ENCODE data around the gene TRPM3. TPM values are rescaled to one million over a fixed set of nuclear protein-coding genes. Genes with fewer than 3 reads are reported as not detected.

TRPM3 gene
- total RNA-seq, 1 donor from 2014 or later, result 0.35 TPM

GRCh38 chr9:70675868-70676370 is 445.5 kb downstream of the TRPM3 start:
- no peak overlapping the region for H3K4me3 ChIP-seq
- H3K27ac ChIP-seq, result no peak overlapping the region
- ATAC-seq (no peak), DNase-seq (no peak)
- no peaks in the 10 kb centered on the region for H3K4me1 ChIP-seq
- H3K36me3 ChIP-seq, result no peaks in the 10 kb centered on the region
- intact Hi-C loops (cut with DNase I), result no loop called here
- TF ChIP-seq CTCF (IDR thresholded peaks at IDR 0.05), result no peak
- no peaks in the 10 kb centered on the region for H3K9me3 ChIP-seq
- no peaks in the 10 kb centered on the region for H3K27me3 ChIP-seq

- intact Hi-C loops (cut with DNase I), result no loop called here
- TF ChIP-seq CTCF (IDR thresholded peaks at IDR 0.05), result no peak
- Histone ChIP-seq H3K27me3 (no peaks in the 10 kb centered on the region), H3K4me3 (no peak overlapping the region), H3K9me3 (no peaks in the 10 kb centered on the region), H3K27ac (no peak overlapping the region), H3K36me3 (no peaks in the 10 kb centered on the region), H3K4me1 (no peaks in the 10 kb centered on the region)
- DNase-seq (no peak), ATAC-seq (no peak)
Measured at GRCh38 chr9:70673844-70674243, 447.6 kb downstream of the TRPM3 start.

- no peak for DNase-seq
- Histone ChIP-seq H3K4me3 (no peak overlapping the region), H3K27ac (no peak overlapping the region), H3K4me1 (no peaks in the 10 kb centered on the region), H3K27me3 (no peaks in the 10 kb centered on the region), H3K36me3 (no peaks in the 10 kb centered on the region), H3K9me3 (no peaks in the 10 kb centered on the region)
- intact Hi-C loops (cut with DNase I), result no loop called here
- TF ChIP-seq CTCF (IDR thresholded peaks at IDR 0.05), result no peak
- ATAC-seq, result no peak
Measured at GRCh38 chr9:70672161-70672649, 449.2 kb downstream of the TRPM3 start.

- no peak for ATAC-seq
- no peak overlapping the region for H3K27ac ChIP-seq
Measured at GRCh38 chr9:70668751-70669150, 452.7 kb downstream of the TRPM3 start.

GRCh38 chr9:70658765-70659164 is 462.7 kb downstream of the TRPM3 start:
- TF ChIP-seq CTCF (IDR thresholded peaks at IDR 0.05), result no peak
- ATAC-seq, result no peak
- no peaks in the 10 kb centered on the region for H3K9me3 ChIP-seq
- no peak overlapping the region for H3K27ac ChIP-seq
- intact Hi-C loops (cut with DNase I), result no loop called here
- H3K4me1 ChIP-seq, result no peaks in the 10 kb centered on the region
- H3K27me3 ChIP-seq, result no peaks in the 10 kb centered on the region
- H3K4me3 ChIP-seq, result no peak overlapping the region
- H3K36me3 ChIP-seq, result no peaks in the 10 kb centered on the region
- no peak for DNase-seq

More at GRCh38 chr9:70668751-70669150, 452.7 kb downstream of the TRPM3 start:
- intact Hi-C loops (cut with DNase I), result no loop called here
- Histone ChIP-seq H3K4me1 (no peaks in the 10 kb centered on the region), H3K36me3 (no peaks in the 10 kb centered on the region), H3K27me3 (no peaks in the 10 kb centered on the region), H3K9me3 (no peaks in the 10 kb centered on the region), H3K4me3 (no peak overlapping the region)
- DNase-seq, result no peak
- TF ChIP-seq CTCF (IDR thresholded peaks at IDR 0.05), result no peak

GRCh38 chr9:70656281-70656680 is 465.1 kb downstream of the TRPM3 start:
- H3K27me3 ChIP-seq, result no peaks in the 10 kb centered on the region
- no peaks in the 10 kb centered on the region for H3K4me1 ChIP-seq
- intact Hi-C loops (cut with DNase I), result no loop called here
- no peak overlapping the region for H3K4me3 ChIP-seq
- ATAC-seq (no peak), DNase-seq (no peak)
- no peak for TF ChIP-seq CTCF (IDR thresholded peaks at IDR 0.05)
- no peaks in the 10 kb centered on the region for H3K36me3 ChIP-seq
- no peak overlapping the region for H3K27ac ChIP-seq
- no peaks in the 10 kb centered on the region for H3K9me3 ChIP-seq

Measured in upper lobe of right lung (tissue), 1 donor.